Astrocyte (in vitro differentiated cells and primary cell): ENCODE results near the gene FAM8A1. TPM values are rescaled to one million over a fixed set of nuclear protein-coding genes. Genes with fewer than 3 reads are reported as not detected.

ENCODE experiments used
- DNase-seq: peaks from one replicate; pipeline ENCODE4 v3.0.0-alpha.2; 2010; ENCODE audit warnings: low read depth
- FAIRE-seq: peaks from 2 replicates; lab custom pipeline; 2011; peaks lifted over from hg19 to GRCh38; lab: Jason Lieb, UNC
- H2AFZ ChIP-seq: 2 replicates; pipeline ENCODE4 v1.6.0; 2012; ENCODE audit warnings: low read depth, low read length, inconsistent platforms
- H3K27ac ChIP-seq: 2 replicates; pipeline ENCODE4 v1.5.1; 2011; ENCODE audit warnings: low read depth, low read length, inconsistent platforms
- H3K27me3 ChIP-seq: 2 replicates; pipeline ENCODE4 v1.6.0; 2011; ENCODE audit warnings: low read length, inconsistent platforms; ENCODE audit not compliant: insufficient read depth
- H3K36me3 ChIP-seq: 2 replicates; pipeline ENCODE4 v1.5.1; 2011; ENCODE audit warnings: low read length, inconsistent platforms; ENCODE audit not compliant: insufficient read depth
- H3K4me1 ChIP-seq: 2 replicates; pipeline ENCODE4 v1.5.1; 2011; ENCODE audit warnings: low read length, inconsistent platforms; ENCODE audit not compliant: insufficient read depth
- H3K4me2 ChIP-seq: 2 replicates; pipeline ENCODE4 v1.6.0; 2012; ENCODE audit warnings: low read length, inconsistent platforms
- H3K4me3 ChIP-seq: 2 replicates; pipeline ENCODE4 v1.5.1; 2011; ENCODE audit warnings: low read depth, mild to moderate bottlenecking, low read length, inconsistent platforms; ENCODE audit not compliant: insufficient read depth
- H3K79me2 ChIP-seq: 2 replicates; pipeline ENCODE4 v1.6.0; 2012; ENCODE audit warnings: mild to moderate bottlenecking, low read length, inconsistent platforms; ENCODE audit not compliant: insufficient read depth
- H3K9ac ChIP-seq: 2 replicates; pipeline ENCODE4 v1.6.0; 2012; ENCODE audit warnings: mild to moderate bottlenecking, low read length, inconsistent platforms
- H3K9me3 ChIP-seq: 2 replicates; pipeline ENCODE4 v1.5.1; 2012; ENCODE audit warnings: low read depth, mild to moderate bottlenecking, low read length, inconsistent platforms; ENCODE audit not compliant: insufficient read depth
- H4K20me1 ChIP-seq: 2 replicates; pipeline ENCODE4 v1.6.0; 2012; ENCODE audit warnings: low read length, inconsistent platforms; ENCODE audit not compliant: insufficient read depth
- H3K27ac Mint-ChIP-seq: one replicate; pipeline ENCODE4 v1.8.0; 2021; ENCODE audit warnings: mild to moderate bottlenecking, mixed read lengths; ENCODE audit not compliant: unreplicated experiment
- H3K27me3 Mint-ChIP-seq: one replicate; pipeline ENCODE4 v1.8.0; 2021; ENCODE audit warnings: low read depth, mixed read lengths; ENCODE audit not compliant: unreplicated experiment
- H3K36me3 Mint-ChIP-seq: one replicate; pipeline ENCODE4 v1.8.0; 2021; ENCODE audit warnings: low read depth, mixed read lengths; ENCODE audit not compliant: unreplicated experiment
- H3K4me1 Mint-ChIP-seq: one replicate; pipeline ENCODE4 v1.8.0; 2021; ENCODE audit warnings: low read depth, mixed read lengths; ENCODE audit not compliant: unreplicated experiment
- H3K4me3 Mint-ChIP-seq: one replicate; pipeline ENCODE4 v1.8.0; 2021; ENCODE audit warnings: mild to moderate bottlenecking, moderate library complexity, mixed read lengths; ENCODE audit not compliant: unreplicated experiment
- H3K9me3 Mint-ChIP-seq: one replicate; pipeline ENCODE4 v1.8.0; 2021; ENCODE audit warnings: mild to moderate bottlenecking, mixed read lengths; ENCODE audit not compliant: unreplicated experiment
- EZH2 ChIP-seq: IDR thresholded peaks from 2 replicates; pipeline ENCODE4 v1.6.1; 2012; ENCODE audit warnings: mild to moderate bottlenecking, low read length, inconsistent platforms; ENCODE audit not compliant: insufficient read depth
- total RNA-seq: library from RNA; stranded (reverse); gene quantifications from 2 replicates; pipeline ENCODE4 v1.2.1, GENCODE V29; 2021
- TF ChIP-seq, protein P1 (sequence below): IDR thresholded peaks from 2 replicates; pipeline ENCODE4 v1.5.1; 2011; ENCODE audit warnings: low read depth, mild to moderate bottlenecking, inconsistent platforms, low read length, moderate library complexity; ENCODE audit not compliant: insufficient read depth

FAM8A1 gene
- total RNA-seq, 1 donor from 2014 or later: 17.9 TPM

DNA sequence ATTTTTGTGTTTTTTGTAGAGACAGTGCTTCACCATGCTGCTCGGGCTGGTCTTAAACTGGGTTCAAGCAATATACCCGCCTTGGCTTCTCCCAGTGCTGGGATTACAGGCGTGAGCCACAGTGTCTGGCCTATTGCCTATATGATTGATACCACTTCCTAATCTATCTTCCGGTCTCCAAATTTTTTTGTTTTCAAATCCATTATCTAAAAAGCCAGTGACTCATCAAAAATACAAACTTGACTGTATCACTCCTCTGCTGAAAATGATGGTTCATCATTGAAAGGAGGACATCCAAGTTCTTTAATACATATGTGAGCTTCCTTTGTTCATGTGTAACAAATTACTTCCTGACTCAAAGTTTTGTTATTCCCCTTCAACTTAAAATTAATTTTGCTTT, 35.5 kb downstream of the FAM8A1 start:
- Histone ChIP-seq H3K4me1 (no peaks in the 10 kb centered on the region), H2AFZ (no peak overlapping the region), H3K79me2 (peaks cover 50% of the 10 kb centered on the region), H3K9me3 (no peaks in the 10 kb centered on the region), H3K9ac (no peak overlapping the region), H3K27ac (no peak overlapping the region), H3K4me2 (no peak overlapping the region), H3K4me3 (no peak overlapping the region), H4K20me1 (peaks cover 26% of the 10 kb centered on the region), H3K36me3 (peaks cover 27% of the 10 kb centered on the region), H3K27me3 (no peaks in the 10 kb centered on the region)
- H3K4me3 Mint-ChIP-seq: no peak overlapping the region
- H3K9me3 Mint-ChIP-seq: no peaks in the 10 kb centered on the region
- TF ChIP-seq EZH2: no peak
- TF ChIP-seq, protein P1, sequence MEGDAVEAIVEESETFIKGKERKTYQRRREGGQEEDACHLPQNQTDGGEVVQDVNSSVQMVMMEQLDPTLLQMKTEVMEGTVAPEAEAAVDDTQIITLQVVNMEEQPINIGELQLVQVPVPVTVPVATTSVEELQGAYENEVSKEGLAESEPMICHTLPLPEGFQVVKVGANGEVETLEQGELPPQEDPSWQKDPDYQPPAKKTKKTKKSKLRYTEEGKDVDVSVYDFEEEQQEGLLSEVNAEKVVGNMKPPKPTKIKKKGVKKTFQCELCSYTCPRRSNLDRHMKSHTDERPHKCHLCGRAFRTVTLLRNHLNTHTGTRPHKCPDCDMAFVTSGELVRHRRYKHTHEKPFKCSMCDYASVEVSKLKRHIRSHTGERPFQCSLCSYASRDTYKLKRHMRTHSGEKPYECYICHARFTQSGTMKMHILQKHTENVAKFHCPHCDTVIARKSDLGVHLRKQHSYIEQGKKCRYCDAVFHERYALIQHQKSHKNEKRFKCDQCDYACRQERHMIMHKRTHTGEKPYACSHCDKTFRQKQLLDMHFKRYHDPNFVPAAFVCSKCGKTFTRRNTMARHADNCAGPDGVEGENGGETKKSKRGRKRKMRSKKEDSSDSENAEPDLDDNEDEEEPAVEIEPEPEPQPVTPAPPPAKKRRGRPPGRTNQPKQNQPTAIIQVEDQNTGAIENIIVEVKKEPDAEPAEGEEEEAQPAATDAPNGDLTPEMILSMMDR: no peak
- H3K4me1 Mint-ChIP-seq: peaks cover 11% of the 10 kb centered on the region
- DNase-seq (peak; percentile 9), FAIRE-seq (no peak)
- peaks cover 13% of the 10 kb centered on the region for H3K36me3 Mint-ChIP-seq
- no peaks in the 10 kb centered on the region for H3K27me3 Mint-ChIP-seq
- no peak overlapping the region for H3K27ac Mint-ChIP-seq

DNA sequence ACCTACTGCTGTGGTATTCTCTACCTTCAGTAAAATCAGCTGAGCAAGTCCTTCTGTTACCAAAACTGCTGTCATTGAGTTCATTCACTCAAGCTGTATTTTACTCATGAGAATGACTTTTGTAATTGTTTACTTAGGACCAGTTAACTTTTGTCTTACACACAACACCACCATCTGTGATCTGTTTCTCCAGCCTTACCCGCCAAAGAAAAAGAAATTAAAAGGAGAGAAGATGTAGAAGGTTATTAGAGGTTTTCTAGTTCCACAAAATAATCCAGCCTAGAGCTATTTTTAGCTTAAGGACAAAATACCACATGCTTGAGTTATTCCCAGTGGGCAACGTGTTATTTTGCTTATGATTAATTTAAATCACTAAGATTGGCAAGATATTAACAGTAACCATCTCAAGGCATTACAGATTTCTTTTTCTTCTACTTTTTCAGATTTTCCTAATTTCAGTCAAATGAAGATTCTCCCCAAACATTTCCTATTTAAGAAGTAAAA, 38.2 kb downstream of the FAM8A1 start:
- Histone ChIP-seq H4K20me1 (peaks cover 27% of the 10 kb centered on the region), H2AFZ (no peak overlapping the region), H3K4me2 (no peak overlapping the region), H3K27me3 (no peaks in the 10 kb centered on the region), H3K4me1 (no peaks in the 10 kb centered on the region), H3K27ac (no peak overlapping the region), H3K79me2 (peaks cover 46% of the 10 kb centered on the region), H3K9ac (no peak overlapping the region), H3K36me3 (peaks cover 31% of the 10 kb centered on the region), H3K9me3 (no peaks in the 10 kb centered on the region), H3K4me3 (no peak overlapping the region)
- DNase-seq: peak; percentile 4
- TF ChIP-seq, protein P1: no peak
- no peak for TF ChIP-seq EZH2
- Mint-ChIP-seq H3K9me3 (no peaks in the 10 kb centered on the region), H3K4me3 (no peak overlapping the region), H3K36me3 (peaks cover 9% of the 10 kb centered on the region), H3K27me3 (no peaks in the 10 kb centered on the region), H3K27ac (no peak overlapping the region), H3K4me1 (peaks cover 10% of the 10 kb centered on the region)
- FAIRE-seq: no peak

DNA sequence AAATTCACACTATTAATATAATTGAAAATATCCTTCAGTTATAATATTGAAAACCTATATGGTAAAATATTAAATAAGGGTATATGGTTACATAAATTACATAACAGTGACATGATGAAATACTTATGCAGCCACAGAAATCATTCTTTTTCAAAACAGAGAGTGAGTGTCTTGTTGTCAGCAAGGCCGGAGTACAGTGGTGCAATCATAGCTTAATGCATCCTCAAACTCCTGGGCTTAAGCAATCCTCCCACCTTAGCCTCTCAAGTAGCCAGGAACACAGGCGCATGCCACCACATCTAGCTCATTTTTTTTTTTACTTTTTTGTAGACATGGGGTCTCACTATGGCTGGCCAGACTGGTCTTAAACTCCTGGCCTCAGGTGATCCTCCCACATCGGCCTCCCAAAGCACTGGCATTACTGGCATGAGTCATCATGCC, 40.4 kb downstream of the FAM8A1 start:
- no peaks in the 10 kb centered on the region for H3K9me3 ChIP-seq
- no peak overlapping the region for H2AFZ ChIP-seq
- no peak overlapping the region for H3K27ac Mint-ChIP-seq
- no peaks in the 10 kb centered on the region for H3K27me3 Mint-ChIP-seq
- H3K36me3 ChIP-seq: peaks cover 39% of the 10 kb centered on the region
- peaks cover 16% of the 10 kb centered on the region for H4K20me1 ChIP-seq
- H3K9ac ChIP-seq: no peak overlapping the region
- H3K4me2 ChIP-seq: no peak overlapping the region
- H3K79me2 ChIP-seq: peaks cover 26% of the 10 kb centered on the region
- no peak overlapping the region for H3K27ac ChIP-seq
- no peaks in the 10 kb centered on the region for H3K9me3 Mint-ChIP-seq
- H3K4me1 Mint-ChIP-seq: peaks cover 2% of the 10 kb centered on the region
- TF ChIP-seq, protein P1: no peak
- FAIRE-seq: no peak
- H3K27me3 ChIP-seq: no peaks in the 10 kb centered on the region
- no peak overlapping the region for H3K4me3 Mint-ChIP-seq
- no peak overlapping the region for H3K4me3 ChIP-seq
- no peak for DNase-seq
- H3K4me1 ChIP-seq: no peaks in the 10 kb centered on the region
- peaks cover 13% of the 10 kb centered on the region for H3K36me3 Mint-ChIP-seq
